Osteoblast (primary cell): ENCODE results near the gene MTMR12. TPM values are rescaled to one million over a fixed set of nuclear protein-coding genes. Genes with fewer than 3 reads are reported as not detected.

Experiments
- DNase-seq: peaks from one replicate; pipeline ENCODE4 v3.0.0; 2011; ENCODE audit warnings: low spot score, mixed read lengths; ENCODE audit not compliant: insufficient read length; ENCODE audit errors: missing footprints
- H2AFZ ChIP-seq: 2 replicates; pipeline ENCODE4 v1.6.0; 2011; ENCODE audit warnings: mild to moderate bottlenecking, low read length
- H3K27ac ChIP-seq: 2 replicates; pipeline ENCODE4 v1.5.1; 2011; ENCODE audit warnings: mild to moderate bottlenecking, low read depth, low read length, moderate library complexity
- H3K27me3 ChIP-seq: 2 replicates; pipeline ENCODE4 v1.6.0; 2012; ENCODE audit warnings: mild to moderate bottlenecking, control low read depth, inconsistent platforms, low read length, moderate library complexity; ENCODE audit not compliant: insufficient read depth
- H3K36me3 ChIP-seq: 2 replicates; pipeline ENCODE4 v1.5.1; 2011; ENCODE audit warnings: mild to moderate bottlenecking, low read length, control low read depth, moderate library complexity; ENCODE audit not compliant: insufficient read depth
- H3K4me1 ChIP-seq: 2 replicates; pipeline ENCODE4 v1.5.1; 2011; ENCODE audit warnings: mild to moderate bottlenecking, low read length, control low read depth, moderate library complexity; ENCODE audit not compliant: insufficient read depth
- H3K4me2 ChIP-seq: 2 replicates; pipeline ENCODE4 v1.6.0; 2011; ENCODE audit warnings: mild to moderate bottlenecking, low read length; ENCODE audit not compliant: insufficient read depth
- H3K4me3 ChIP-seq: fragments of 200-600 bp; sonication (generic); 3 replicates; pipeline ENCODE4 v1.5.1; 2012; ENCODE audit warnings: mild to moderate bottlenecking, low read length, inconsistent platforms; ENCODE audit not compliant: insufficient read depth
- H3K79me2 ChIP-seq: 2 replicates; pipeline ENCODE4 v1.6.0; 2012; ENCODE audit warnings: mild to moderate bottlenecking, low read length, control low read depth, inconsistent platforms; ENCODE audit not compliant: insufficient read depth
- H3K9me3 ChIP-seq: 2 replicates; pipeline ENCODE4 v1.5.1; 2011; ENCODE audit warnings: low read depth, low read length, control low read depth
- H4K20me1 ChIP-seq: 2 replicates; pipeline ENCODE4 v1.6.0; 2012; ENCODE audit warnings: mild to moderate bottlenecking, low read length, control low read depth; ENCODE audit not compliant: insufficient read depth
- CTCF ChIP-seq: IDR thresholded peaks from 2 replicates; pipeline ENCODE4 v1.5.1; 2011; ENCODE audit warnings: mild to moderate bottlenecking, low read depth, low read length, moderate library complexity; ENCODE audit errors: extremely low read depth
- total RNA-seq: library from RNA; depleted of rRNA; stranded (reverse); fragments of >200 nt; gene quantifications from 2 replicates; pipeline ENCODE4 v1.2.3, GENCODE V29; 2012

MTMR12 gene
- total RNA-seq, result 17.7 and 20.6 TPM in 2 replicates

- H3K4me3 ChIP-seq, result peak within 1 kb of the TSS; percentile 88
- H2AFZ ChIP-seq, result peak within 1 kb of the TSS; percentile 88
- H3K27me3 ChIP-seq, result no peaks in the 10 kb centered on the region
- peak; percentile 100 for DNase-seq
- H3K79me2 ChIP-seq, result peaks cover 44% of the 10 kb centered on the region
- H3K9me3 ChIP-seq, result no peaks in the 10 kb centered on the region
- H3K27ac ChIP-seq, result peak within 1 kb of the TSS; percentile 87
- H4K20me1 ChIP-seq, result peaks cover 6% of the 10 kb centered on the region
- no peaks in the 10 kb centered on the region for H3K36me3 ChIP-seq
- H3K4me1 ChIP-seq, result peaks cover 13% of the 10 kb centered on the region
- H3K4me2 ChIP-seq, result peak within 1 kb of the TSS; percentile 84
- no peak for TF ChIP-seq CTCF
These were observed at the start of gene MTMR12 for GRCh38 chr5:32312595-32313332. MTMR12 (minus strand) TSS chr5:32312939; CDS start chr5:32312838, 101 bp downstream.

- no peaks in the 10 kb centered on the region for H3K9me3 ChIP-seq
- H3K27me3 ChIP-seq, result no peaks in the 10 kb centered on the region
- no peak overlapping the region for H3K4me2 ChIP-seq
- H3K79me2 ChIP-seq, result peaks cover 8% of the 10 kb centered on the region
- no peak for TF ChIP-seq CTCF
- no peak for DNase-seq
- H3K36me3 ChIP-seq, result peaks cover 34% of the 10 kb centered on the region
- no peak overlapping the region for H3K27ac ChIP-seq
- H3K4me3 ChIP-seq, result no peak overlapping the region
- no peak overlapping the region for H2AFZ ChIP-seq
- no peaks in the 10 kb centered on the region for H4K20me1 ChIP-seq
- H3K4me1 ChIP-seq, result no peaks in the 10 kb centered on the region
These were observed 49.8 kb upstream of the MTMR12 start for GRCh38 chr5:32362527-32362926.

- no peak for DNase-seq
- H3K79me2 ChIP-seq, result peaks cover 8% of the 10 kb centered on the region
- H3K4me3 ChIP-seq, result no peak overlapping the region
- no peak overlapping the region for H2AFZ ChIP-seq
- H3K36me3 ChIP-seq, result peaks cover 35% of the 10 kb centered on the region
- H3K9me3 ChIP-seq, result no peaks in the 10 kb centered on the region
- no peak for TF ChIP-seq CTCF
- H3K27ac ChIP-seq, result no peak overlapping the region
- H4K20me1 ChIP-seq, result no peaks in the 10 kb centered on the region
- H3K27me3 ChIP-seq, result no peaks in the 10 kb centered on the region
- H3K4me2 ChIP-seq, result no peak overlapping the region
- H3K4me1 ChIP-seq, result no peaks in the 10 kb centered on the region
These were observed 48.2 kb upstream of the MTMR12 start for GRCh38 chr5:32360906-32361305.

- peaks cover 5% of the 10 kb centered on the region for H3K79me2 ChIP-seq
- no peak overlapping the region for H3K4me3 ChIP-seq
- H3K4me1 ChIP-seq, result no peaks in the 10 kb centered on the region
- no peak overlapping the region for H3K27ac ChIP-seq
- no peak for DNase-seq
- peaks cover 45% of the 10 kb centered on the region for H3K36me3 ChIP-seq
- no peak for TF ChIP-seq CTCF
- no peak overlapping the region for H2AFZ ChIP-seq
- H3K9me3 ChIP-seq, result no peaks in the 10 kb centered on the region
- no peaks in the 10 kb centered on the region for H3K27me3 ChIP-seq
- H3K4me2 ChIP-seq, result no peak overlapping the region
- H4K20me1 ChIP-seq, result no peaks in the 10 kb centered on the region
These were observed 45.9 kb upstream of the MTMR12 start for GRCh38 chr5:32358611-32359010.
